Psoas muscle (tissue), 8 donors: ENCODE data around the gene RAI2. TPM values are rescaled to one million over a fixed set of nuclear protein-coding genes. Genes with fewer than 3 reads are reported as not detected.
A peak's percentile ranks its signal among the peaks of the same experiment; 100 is the strongest.

ENCODE experiments used
- ATAC-seq, 4 donors: fragments of 200-7000 bp; cut with Tn5 transposase; one replicate each; pipeline ENCODE4 v1.9.1; 2020; ENCODE audit warnings: moderate library complexity in 3 of 4, mild to moderate bottlenecking in 2 of 4
- DNase-seq, 2 donors: peaks; one replicate each; pipeline ENCODE4 v3.0.0-alpha.2; 2020
- H3K27ac ChIP-seq: fragments of 200-600 bp; one replicate; pipeline ENCODE4 v1.8.0; 2022
- H3K27me3 ChIP-seq, 3 donors: fragments of 200-600 bp in 1 of 3; one replicate each; pipeline versions ENCODE4 v1.6.1 to v1.8.0; 2013 to 2022; ENCODE audit warnings: low read length in 2 of 3, mild to moderate bottlenecking in 2 of 3, moderate library complexity in 1 of 3; ENCODE audit not compliant: insufficient read depth in 3 of 3
- H3K36me3 ChIP-seq, 2 donors: fragments of 200-600 bp in 1 of 2; one replicate each; pipeline versions ENCODE4 v1.6.1 to v1.8.0; 2013 to 2022; ENCODE audit warnings: low read depth in 1 of 2, mild to moderate bottlenecking in 1 of 2, moderate library complexity in 1 of 2; ENCODE audit not compliant: insufficient read depth in 1 of 2
- H3K4me1 ChIP-seq: fragments of 200-600 bp; one replicate; pipeline ENCODE4 v1.8.0; 2022
- H3K4me3 ChIP-seq: fragments of 200-600 bp; one replicate; pipeline ENCODE4 v1.8.0; 2022; ENCODE audit warnings: mild to moderate bottlenecking
- H3K9me3 ChIP-seq: fragments of 200-600 bp; one replicate; pipeline ENCODE4 v1.8.0; 2022
- whole genome bisulfite sequencing, 3 donors: extraction: QIAGEN DNeasy Blood & Tissue Kit; methylation state at CpG; one replicate each; pipeline versions ENCODE4 v1.1.6 to v1.1.7; 2013; 5-methylcytosine and 5-hydroxymethylcytosine counted together
- intact Hi-C, 2 donors: fragments of 100-400 bp; cut with DNase I; formaldehyde crosslinking; loops; one replicate each; pipeline versions ENCODE4 v1.11.0 to v1.14.2; 2022
- polyA plus RNA-seq, 3 donors: library from polyadenylated mRNA; stranded (reverse); fragments of 200-250 nt; gene quantifications; one replicate each; pipeline ENCODE4 v1.2.3, GENCODE V29; 2013
- total RNA-seq, 4 donors: library from RNA; stranded (reverse); fragmentation: NEBNext Ultra II Directional in 2 of 4; extraction: Animal tissue kit (Norgen Biotek cat#: 25700) in 2 of 4; gene quantifications; one replicate each; pipeline versions ENCODE4 v1.2.1 to v1.2.4, GENCODE V29; 2021 to 2023
- TF ChIP-seq, protein P1 (sequence below): fragments of 200-600 bp; IDR thresholded peaks from one replicate; pipeline ENCODE4 v1.8.0; 2022; ENCODE audit warnings: antibody characterized with exemption
- donor health status: healthy with polysubstance abuse.
- donor health status: DM: no; HTN: no; CAD: no; lungs with moderate emphysema.
- donor health status: Bipolar disorder and iron deficiency.
- donor health status: healthy.
- donor health status: DM: yes; HTN: yes; CAD: no.
- donor health status: DM: no; HTN: no; CAD: no.
- donor health status: DM: no; HTN: no; CAD: no.
- donor health status: DM: yes; HTN: yes; CAD: no.

RAI2 gene
- total and polyA plus RNA-seq, 7 donors: 3.2 to 6.3 (median 4.2) TPM

- TF ChIP-seq, protein P1, sequence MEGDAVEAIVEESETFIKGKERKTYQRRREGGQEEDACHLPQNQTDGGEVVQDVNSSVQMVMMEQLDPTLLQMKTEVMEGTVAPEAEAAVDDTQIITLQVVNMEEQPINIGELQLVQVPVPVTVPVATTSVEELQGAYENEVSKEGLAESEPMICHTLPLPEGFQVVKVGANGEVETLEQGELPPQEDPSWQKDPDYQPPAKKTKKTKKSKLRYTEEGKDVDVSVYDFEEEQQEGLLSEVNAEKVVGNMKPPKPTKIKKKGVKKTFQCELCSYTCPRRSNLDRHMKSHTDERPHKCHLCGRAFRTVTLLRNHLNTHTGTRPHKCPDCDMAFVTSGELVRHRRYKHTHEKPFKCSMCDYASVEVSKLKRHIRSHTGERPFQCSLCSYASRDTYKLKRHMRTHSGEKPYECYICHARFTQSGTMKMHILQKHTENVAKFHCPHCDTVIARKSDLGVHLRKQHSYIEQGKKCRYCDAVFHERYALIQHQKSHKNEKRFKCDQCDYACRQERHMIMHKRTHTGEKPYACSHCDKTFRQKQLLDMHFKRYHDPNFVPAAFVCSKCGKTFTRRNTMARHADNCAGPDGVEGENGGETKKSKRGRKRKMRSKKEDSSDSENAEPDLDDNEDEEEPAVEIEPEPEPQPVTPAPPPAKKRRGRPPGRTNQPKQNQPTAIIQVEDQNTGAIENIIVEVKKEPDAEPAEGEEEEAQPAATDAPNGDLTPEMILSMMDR: no peak
- Histone ChIP-seq H3K27me3 (no peaks in the 10 kb centered on the region), H3K4me1 (no peaks in the 10 kb centered on the region), H3K4me3 (no peak overlapping the region), H3K36me3 (no peaks in the 10 kb centered on the region), H3K27ac (no peak overlapping the region), H3K9me3 (no peaks in the 10 kb centered on the region)
- ATAC-seq: no peak
- no peak for DNase-seq
- WGBS, 3 donors: 64 to 75% (median 68%) methylated on average over 2 of the region's 2 CpGs
- intact Hi-C loops: no loop called here
These were observed 38.7 kb downstream of the RAI2 start for GRCh38 chrX:17822351-17822750.

GRCh38 chrX:17820100-17820499 lies 41.0 kb downstream of the RAI2 start:
- no peak for DNase-seq
- intact Hi-C loops: no loop called here
- ATAC-seq: no peak
- no peaks in the 10 kb centered on the region for H3K36me3 ChIP-seq
- H3K27ac ChIP-seq: no peak overlapping the region
- H3K9me3 ChIP-seq: no peaks in the 10 kb centered on the region
- H3K27me3 ChIP-seq: no peaks in the 10 kb centered on the region
- H3K4me3 ChIP-seq: no peak overlapping the region
- no peaks in the 10 kb centered on the region for H3K4me1 ChIP-seq
- TF ChIP-seq, protein P1: no peak
- WGBS, 3 donors: 18 to 52% (median 43%) methylated on average over 3 of the region's 3 CpGs

GRCh38 chrX:17818726-17819125 lies 42.4 kb downstream of the RAI2 start:
- ATAC-seq (peak in 2 of 4 donors; percentile 56), DNase-seq (no peak)
- Histone ChIP-seq H3K27me3 (no peaks in the 10 kb centered on the region), H3K4me3 (no peak overlapping the region), H3K36me3 (no peaks in the 10 kb centered on the region), H3K9me3 (no peaks in the 10 kb centered on the region), H3K4me1 (no peaks in the 10 kb centered on the region), H3K27ac (no peak overlapping the region)
- 37 to 43% (median 41%) methylated on average over 9 to 11 of the region's 11 CpGs for WGBS, 3 donors
- TF ChIP-seq, protein P1: no peak
- intact Hi-C loops: no loop called here

DNA sequence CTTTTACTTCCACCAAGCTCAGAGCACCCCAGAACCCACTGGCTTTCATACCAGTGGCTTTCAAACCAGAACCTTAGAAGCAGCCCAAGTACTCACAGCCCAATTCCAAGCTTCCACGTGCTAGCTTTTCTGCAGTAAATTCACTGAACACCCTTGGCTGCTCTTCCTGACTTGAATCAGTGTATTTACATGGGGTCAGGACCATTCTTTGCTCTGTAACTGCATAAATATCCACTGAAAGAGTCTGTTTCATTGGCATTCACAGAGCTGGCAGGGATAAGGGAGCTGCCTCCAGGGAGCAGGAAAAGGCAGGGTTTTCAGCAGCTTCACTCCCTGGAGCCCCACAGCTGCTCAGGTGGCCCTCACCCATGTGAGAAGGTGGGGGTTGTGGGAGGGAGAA lies 43.8 kb downstream of the RAI2 start:
- ATAC-seq: no peak

More for the DNA sequence above, 43.8 kb downstream of the RAI2 start:
- Histone ChIP-seq H3K36me3 (no peaks in the 10 kb centered on the region), H3K27me3 (peaks cover 0 to 3% (median 0%) of the 10 kb centered on the region in 3 donors), H3K27ac (no peak overlapping the region), H3K4me1 (no peaks in the 10 kb centered on the region), H3K9me3 (no peaks in the 10 kb centered on the region), H3K4me3 (no peak overlapping the region)
- TF ChIP-seq, protein P1: no peak
- WGBS, 3 donors: 38 to 55% (median 54%) methylated on average over 1 of the region's 1 CpG
- intact Hi-C loops: no loop called here
- DNase-seq: no peak
